Stimulated activated CD4-positive, alpha-beta T cell treated with anti-CD3 and anti-CD28 coated beads, Interleukin-1b, Interleukin-23, amount 100 ng/mL, for 24 hours (primary cell): Measurements from ENCODE around the gene ARHGAP10.

Experiments used
- DNase-seq, 4 experiments: peaks; one replicate each; pipeline ENCODE4 v3.0.0-alpha.2; 2020; ENCODE audit warnings: low read depth in 4 of 4, low spot score in 1 of 4

ARHGAP10 gene

DNA sequence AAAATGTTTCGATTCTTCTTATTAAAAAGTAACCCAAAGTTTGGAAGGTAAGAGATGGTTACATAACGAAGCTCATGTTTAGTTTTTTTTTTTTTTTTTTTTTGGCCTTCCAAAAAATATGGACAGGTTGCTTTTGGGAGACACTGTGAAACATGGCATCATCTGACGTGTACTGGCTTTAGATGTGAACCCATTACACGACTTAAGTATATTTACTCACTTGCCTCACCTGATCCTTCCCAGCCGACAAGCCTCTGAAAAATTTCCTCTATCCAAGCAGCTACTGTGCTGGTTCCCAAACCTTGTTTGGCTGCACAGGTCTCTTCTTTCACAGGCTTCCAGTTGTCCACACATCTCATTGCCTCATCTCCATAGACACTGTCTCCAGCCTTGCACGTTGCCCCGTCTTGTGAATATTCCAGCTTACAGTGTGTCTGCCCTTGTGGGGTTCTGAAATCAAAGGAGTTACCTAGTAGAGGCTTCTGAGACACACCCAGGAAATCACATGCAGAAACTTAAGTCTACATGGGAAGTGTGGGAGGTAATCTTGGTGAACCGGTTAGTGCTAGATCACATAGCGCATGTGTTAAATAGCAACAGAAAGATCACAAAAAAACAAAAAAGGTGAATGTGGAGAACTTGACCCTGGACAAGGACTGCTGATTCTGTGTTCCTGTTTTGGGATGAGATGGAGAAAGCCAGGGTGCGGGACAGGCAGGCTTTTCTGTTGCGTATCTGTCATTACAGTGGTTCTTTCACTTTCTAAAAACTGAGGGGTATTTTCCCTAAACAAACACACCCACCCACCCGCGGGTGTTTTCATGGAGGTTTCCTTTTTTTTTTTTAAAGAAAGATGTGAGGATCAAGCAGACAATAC, 328.6 kb downstream of the ARHGAP10 start:
- no peak for DNase-seq

DNA sequence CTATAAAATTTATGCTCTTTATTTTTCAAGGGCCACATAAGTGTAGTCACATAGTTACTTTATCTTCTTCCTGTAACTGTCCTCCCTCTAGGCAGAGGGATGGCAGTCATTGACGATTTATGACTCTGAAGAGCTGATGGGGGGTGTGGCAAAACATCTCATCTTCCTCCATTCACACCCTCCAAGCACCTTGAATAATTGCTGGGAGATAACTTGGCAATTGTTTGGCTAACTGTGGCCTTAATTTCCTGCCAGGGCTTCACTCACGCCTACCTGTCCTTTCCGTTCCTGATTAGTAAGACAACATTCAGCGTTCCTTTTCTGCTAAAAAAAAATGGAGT, 329.2 kb downstream of the ARHGAP10 start:
- DNase-seq = no peak

DNA sequence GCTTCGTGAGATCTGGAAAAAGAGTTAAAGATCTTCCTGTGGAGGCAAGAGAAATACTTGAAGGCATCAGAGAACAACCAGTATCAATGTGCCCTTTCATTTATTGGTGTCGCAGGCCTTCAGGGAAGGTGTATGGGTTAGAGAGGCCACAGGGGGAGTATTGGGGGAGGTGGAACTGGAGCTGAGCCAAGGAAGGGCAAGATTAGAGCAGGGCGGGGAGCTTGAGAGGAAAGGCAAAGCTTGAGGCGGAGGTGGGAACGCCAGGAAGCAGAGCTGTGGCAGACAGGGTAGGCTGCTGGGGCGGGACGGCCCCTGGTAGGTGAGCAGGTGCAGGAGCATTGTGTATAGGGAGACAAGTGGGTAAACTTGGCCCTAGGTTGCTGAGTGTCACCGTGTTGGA, 329.9 kb downstream of the ARHGAP10 start:
- DNase-seq = no peak

DNA sequence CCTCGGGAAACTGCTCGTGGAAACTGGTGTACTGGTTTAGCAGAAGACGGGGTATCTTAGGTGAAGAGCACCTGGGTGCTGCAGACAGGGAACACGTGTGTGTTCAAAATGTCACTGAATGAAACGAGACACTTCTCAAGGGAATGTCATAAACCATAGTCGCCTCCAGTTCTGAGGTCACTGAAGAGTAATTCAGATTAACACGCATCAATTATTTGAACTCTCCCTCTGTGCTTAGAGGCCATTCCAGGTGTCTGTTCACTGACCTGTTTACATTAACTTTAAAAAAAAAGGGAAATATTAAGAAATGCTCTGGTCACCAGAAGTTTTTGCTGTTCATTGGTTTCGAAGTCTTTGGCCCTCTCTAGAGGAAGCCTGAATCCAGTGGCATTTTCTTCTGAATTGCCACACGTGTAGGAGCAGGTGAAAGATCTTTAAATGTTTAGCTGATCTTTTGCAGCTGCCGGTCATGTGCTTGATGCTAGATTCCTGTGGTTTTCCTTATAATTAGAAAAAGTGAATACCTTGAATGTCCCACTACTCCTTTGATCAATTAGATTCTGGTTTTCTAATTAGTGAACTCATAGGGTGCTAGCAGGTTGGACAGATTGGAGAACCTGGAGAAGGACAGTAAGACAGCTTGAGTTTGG, 330.5 kb downstream of the ARHGAP10 start:
- DNase-seq = no peak

DNA sequence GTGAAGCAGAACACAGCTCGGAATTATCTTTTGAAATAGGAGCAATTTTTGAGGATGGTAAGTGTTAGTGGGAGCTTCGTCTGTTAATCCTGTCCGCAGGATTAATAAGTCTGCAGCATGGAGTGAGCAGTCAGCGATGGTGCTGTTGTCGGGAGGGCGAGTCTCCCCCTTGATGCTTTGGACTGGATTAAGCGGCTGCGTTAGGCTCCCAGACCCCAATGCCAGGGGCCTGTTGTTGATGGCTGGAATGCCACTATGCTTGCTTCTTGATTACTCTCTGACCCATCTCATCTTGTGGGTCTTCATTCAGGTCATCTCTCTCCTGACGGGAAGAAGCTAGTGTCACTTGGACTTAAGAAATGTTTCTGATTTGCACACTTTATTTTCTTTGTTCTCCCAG, 332.6 kb downstream of the ARHGAP10 start:
- no peak for DNase-seq

DNA sequence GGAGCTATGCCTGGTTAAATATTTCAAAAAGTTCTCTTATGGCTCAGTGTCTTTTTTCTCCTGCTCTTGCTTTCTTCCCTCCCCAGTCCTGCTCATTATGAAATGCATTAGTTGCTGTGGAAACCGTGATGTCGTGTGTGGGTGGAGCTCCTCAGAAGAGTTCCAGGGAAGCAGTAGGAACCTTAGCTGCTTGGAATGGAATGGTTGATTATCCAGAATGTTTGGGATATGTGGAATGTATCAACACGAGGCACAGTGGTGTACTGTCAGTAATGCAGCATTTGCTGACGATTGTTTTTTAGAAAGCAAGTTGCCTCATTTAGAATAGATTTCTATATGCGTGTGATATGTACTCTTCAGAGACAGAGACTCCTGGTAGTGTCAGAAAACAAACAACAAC, 333.2 kb downstream of the ARHGAP10 start:
- DNase-seq = no peak

DNA sequence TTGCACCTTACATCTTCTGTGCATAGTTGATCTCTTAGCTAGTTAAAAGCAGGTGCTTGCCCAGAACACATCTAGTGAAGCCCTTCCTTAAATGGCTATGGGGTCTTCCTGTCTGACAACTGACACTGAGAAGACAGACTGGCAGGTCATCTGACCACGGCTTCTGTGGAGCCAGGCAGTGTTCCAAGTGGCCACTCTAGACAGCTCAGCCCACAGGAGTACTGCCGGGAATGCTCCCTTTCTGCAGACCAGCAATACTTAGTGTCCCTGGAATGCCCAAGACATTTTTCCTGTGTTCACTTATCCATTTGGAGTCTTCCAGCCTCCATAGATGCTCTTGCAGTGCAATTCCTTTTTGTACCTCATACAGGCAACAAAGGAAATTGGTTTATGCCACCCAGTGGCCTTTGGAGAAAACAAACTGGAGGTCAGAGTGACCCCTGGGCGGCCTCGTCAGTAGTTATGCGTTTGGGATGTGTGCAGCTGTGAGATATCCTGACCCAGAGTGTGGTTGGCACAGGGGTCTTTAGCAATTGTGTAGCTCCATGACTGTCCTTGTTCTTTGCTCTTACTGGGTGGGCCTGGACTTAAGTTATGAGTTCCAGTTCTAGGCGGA, 335.5 kb downstream of the ARHGAP10 start:
- DNase-seq = no peak

DNA sequence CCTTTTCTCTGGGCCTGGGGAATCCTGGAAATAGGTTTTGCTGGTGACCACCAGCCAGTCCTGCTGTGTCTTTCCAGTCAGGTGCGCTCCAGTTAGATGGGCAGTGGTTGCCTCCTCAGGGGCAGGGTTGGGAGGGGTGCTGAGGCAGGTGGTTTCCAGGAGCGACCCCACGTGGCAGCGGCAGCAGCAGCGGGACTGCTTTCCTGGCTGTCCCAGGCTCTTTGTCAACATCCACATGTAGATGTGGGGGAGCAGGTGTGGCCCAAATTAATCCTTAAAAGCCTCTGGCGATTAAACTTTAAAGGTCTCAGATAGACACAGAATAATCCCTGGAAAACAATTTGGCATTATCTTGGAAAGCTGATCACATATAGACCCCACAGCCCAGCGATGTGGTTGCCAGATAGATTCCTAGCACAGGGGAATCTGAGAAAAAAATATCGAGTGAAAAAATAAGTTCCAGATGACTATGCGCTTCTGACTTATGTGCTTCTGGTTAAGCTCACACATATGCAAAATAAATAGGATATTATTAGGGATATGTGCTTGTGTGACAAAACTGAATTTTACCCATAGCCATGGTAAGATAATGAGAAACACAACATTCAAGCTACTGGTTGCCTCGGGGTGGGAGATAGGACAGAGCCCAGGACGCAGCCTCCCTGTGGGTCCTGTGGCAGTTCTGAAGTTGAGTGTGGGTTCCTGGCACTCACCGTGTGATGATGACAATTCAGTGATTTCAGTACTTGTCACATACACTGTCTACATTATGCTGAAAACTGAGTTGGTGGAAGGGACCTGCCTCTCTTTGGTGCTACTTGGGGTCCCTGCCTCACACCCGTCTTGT, 336.4 kb downstream of the ARHGAP10 start:
- no peak for DNase-seq

DNA sequence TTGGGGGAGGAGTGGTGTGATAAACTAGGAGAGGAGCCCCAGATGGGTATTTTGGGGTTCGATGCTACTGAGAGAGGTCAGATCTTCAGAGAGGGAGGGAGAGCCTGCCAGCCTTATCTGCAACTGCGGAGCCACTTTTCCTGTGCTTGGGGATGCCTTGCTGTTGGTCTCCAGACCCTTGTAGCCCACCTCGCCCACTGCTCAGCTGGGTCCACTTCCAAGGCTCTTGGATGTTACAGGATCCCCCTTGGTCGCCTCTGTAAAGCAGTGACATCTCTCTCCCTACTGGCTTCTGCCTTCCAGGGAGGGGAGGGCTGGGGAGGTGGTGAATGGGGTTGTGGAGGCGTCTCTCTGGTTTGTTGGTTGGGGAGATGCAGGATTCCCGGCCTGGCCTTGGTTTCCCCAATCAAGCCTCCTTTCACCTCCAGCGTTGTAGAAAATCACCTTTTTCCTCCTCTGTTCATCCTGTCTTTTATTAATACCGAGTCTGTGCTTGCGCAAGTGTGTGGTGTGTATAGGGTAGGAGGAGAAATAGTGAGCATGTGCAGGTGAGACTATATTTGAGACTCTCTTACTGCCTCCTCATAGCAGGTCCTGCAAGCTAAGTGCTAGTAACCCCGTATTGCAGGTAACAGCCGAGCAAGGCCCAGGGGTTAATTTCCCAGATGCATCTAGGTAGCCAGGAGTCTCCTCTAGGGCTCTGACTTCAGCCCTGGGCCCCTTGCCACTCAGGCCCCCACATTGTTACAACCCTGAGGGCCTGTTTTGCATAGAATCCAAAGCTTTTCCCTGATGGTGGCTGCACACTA, 337.4 kb downstream of the ARHGAP10 start:
- no peak for DNase-seq

DNA sequence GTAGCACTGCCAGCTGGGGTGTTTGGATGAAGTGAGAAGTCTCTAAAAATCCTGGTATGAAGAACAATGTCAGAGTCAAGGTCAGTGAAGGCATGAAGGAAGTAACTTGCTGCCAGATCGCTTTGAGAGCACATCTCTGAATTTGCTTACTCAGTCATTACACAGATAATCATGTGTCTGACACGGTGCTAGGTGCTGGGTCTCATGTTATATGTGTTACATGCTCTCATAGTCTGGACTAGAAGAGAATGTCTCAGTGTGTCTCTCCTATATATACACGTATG, 337.9 kb downstream of the ARHGAP10 start:
- DNase-seq = no peak

DNA sequence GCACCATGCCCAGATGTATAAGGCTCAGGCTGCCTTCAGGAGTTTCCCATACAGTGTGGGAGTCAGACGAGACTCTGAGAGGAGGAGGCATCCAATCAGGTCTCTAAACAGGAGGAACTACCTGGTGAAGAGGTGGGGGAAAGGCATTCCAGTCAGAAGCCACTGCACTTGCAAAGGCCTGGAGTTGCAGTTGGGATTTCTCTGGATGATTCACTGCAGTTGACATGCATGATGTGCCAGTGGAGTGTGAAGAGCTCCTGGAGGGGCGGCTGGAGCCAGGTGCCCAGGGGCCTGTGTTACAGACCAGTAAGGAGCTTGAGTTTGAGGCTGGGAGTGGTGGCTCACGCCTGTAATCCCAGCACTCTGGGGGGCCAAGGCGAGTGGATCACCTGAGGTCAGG, 339.1 kb downstream of the ARHGAP10 start:
- no peak for DNase-seq

DNA sequence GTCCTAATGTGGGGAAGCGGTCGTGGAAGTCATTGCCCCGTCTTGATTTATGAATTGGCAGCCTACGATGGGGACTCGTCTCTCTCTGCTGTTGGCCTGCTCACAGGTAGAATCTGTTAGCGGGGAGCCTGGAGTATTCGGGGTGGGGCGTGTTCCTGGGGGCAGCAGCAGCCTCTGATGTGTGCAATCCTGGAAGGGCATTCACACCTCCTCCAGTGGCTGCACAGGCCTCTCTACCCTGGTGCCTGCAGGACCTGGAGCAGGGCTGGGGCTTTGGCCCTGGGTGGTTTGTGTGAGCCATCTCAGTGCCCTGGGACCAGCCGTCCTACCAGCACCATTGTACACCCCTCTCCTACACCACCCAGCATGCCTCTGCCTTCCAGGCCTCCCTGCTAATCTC, 340.9 kb downstream of the ARHGAP10 start:
- DNase-seq = no peak

DNA sequence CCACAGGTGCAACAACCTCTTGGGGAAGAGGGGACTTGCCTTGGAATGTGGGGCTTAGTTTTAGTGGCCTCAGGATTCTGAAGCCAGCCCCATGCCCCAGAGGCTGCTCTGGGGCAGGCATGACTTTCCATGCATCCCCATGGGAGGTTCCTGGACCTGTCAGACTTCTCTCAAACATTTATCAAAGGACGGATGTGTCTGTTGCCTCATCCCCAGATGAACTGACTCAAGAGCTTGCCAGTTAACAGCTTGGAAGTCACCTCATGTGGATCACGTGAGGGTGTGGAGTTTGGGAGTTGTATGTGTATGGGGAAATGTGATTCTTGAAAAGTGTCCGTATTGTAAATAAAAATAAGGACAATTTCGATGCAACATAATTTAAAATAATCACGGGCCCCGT, 341.5 kb downstream of the ARHGAP10 start:
- DNase-seq = no peak

DNA sequence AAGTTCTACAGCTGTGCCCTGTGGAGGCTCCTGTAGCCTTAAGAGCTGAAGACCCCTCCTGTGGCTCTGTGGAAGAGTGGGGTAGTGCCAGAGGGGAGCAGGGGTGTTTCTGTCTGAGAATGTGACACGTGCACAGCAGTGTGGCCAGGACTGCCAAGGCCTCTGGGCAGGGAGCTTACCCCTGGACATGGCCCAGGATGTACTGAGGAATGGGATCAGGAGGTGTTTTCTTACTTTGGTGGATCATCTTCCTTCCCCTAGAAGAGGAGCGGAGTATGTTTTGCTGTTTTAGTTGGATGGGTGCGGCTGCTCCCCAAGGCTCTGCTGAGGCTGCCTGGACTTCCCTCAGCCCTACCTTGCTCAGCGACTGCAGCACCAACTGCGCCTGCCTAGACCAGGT, 342.6 kb downstream of the ARHGAP10 start:
- DNase-seq = no peak

DNA sequence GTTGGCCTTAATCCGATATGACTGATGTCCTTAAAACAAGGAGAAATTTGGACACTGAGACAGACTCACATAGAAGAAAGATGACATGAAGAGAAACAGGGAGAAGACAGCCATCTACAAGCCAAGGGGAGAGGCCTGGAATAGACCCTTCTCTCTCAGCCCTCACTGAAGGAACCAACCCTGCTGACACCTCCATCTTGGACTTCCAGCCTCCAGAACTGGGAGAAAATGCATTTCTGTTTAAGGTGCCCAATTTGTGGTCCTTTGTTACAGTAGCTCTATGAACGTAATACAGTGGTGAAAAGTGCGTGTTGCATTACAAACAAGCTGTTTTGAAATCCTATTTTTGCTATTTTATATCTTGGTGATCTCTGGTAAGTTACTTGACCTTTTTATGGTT, 343.6 kb downstream of the ARHGAP10 start:
- no peak for DNase-seq

DNA sequence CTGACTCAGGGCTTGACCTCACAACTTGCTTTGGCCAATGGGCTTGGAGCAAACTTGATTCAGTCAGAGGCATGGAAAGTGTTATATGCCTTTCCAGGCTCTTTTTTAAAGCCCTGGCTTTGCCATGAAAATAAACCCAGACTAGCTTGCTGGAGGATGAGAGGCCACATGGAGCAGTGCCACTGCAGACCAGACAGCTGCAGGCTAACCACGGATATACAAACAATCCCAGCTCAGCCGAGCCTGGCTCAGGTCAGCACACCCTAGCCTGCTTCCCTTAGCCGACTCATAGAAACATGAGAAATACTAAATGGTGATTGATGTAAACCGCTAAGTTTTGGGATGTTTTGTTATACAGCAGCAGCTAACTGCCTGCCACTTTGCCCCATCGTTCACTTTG, 345.1 kb downstream of the ARHGAP10 start:
- DNase-seq = no peak

DNA sequence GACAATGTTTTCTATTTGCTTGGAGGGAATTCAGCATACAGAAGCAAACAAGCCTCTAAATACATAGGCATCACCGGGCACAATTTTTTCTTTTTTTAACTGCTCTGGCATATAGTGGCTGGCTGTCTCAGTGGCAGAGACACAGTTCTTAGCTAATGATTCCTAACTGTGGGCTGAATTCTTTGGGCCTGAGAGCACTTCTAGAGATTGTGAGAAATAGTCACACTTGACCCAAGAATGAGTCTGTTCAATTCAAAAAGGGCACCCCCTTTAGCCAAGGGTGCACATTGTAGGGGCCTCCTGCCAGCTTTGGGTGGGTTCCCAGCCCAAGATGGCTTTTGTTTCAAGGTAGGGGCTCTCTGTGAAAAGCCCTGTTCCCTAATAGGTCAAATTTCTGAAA, 345.7 kb downstream of the ARHGAP10 start:
- no peak for DNase-seq

DNA sequence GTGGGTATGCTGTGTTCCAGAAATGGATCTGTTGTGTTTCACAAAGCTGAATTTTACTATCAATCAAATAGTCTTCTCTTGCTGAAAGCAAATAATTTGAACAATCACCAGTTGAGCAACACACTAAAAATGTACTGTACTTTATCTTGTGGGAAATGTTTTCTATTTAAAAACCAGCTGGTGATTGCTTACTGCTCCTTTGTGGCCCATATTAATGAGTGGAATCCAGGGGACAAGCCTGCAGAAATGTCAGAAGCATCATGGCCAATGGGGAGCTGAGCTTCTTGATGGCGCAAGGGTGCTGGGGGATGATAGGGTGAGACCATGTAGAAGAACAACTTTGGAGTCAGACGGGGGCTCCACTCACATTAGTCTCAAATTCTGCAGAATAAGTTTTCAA, 346.2 kb downstream of the ARHGAP10 start:
- no peak for DNase-seq

DNA sequence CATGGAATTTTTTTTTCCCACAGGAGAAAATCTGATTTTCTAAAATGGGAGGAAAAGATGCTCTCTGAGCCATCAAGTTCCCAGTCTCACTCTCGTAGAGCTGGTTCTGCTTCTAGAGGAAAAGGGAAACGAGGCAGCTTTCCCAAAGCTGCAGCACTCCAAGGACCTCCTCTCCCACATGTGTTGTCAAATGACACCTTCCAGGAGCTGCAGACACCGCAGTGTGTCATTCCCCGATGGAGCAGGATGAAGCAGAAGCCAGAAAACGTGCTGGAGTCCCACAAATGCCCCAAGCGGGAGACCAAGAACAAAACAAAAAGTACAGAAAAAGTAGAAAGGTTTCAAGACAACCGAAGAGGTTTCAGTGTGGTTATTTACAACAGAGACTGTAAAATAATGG, 348.1 kb downstream of the ARHGAP10 start:
- DNase-seq = no peak

DNA sequence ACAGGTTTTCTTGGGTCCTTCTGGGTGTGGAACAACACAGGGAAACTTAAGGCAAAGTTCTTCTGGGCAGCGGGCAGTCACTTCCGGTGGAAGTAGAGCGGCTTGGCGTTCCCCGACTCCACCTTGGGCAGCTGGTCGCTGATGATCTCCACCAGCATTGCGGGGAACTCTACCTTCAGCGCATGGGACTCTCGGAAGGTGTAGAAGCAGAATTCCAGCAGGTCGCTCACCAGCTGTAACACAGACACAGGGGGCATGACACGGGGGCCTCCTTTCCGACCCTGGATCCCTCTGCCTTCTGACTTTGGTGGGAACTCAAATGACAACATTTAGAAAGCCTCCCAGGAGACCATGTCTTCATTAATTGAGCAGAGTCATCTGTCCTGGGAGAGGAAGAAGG, 349.4 kb downstream of the ARHGAP10 start:
- DNase-seq = no peak

DNA sequence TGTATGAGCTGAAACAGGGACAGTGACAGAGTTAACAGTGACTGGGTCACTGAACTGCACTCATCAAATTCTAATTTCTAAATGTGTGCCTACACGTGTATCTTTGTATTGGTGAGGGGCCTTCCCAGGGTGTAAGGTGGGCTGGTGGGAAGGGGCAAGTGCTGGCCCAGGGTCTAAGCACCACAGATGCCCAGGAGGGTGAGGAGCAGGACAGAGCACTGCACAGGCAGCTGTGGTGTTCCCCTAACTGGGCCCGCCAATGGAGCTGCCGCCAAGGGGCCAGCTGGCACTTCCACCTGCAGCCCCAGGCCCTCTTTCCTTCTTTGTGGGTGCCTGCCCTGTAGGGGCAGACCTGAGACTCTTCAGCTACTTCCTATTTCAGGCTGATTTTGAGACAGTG, 349.9 kb downstream of the ARHGAP10 start:
- no peak for DNase-seq
